CD8-positive, alpha-beta memory T cell (primary cell): Measurements from ENCODE around the gene ZNF148. TPM values are rescaled to one million over a fixed set of nuclear protein-coding genes. Genes with fewer than 3 reads are reported as not detected.

Source experiments
- CTCF ChIA-PET: fragments of 350-600 bp; sonication (Branson Sonifier 250); formaldehyde crosslinking; loops from one replicate; lab custom pipeline; 2021; ENCODE audit warnings: antibody characterized with exemption; lab: Charles Lee
- POLR2A ChIA-PET: fragments of 350-600 bp; sonication (Branson Sonifier 250); formaldehyde crosslinking; loops from one replicate; lab custom pipeline; 2021; ENCODE audit warnings: antibody characterized with exemption; lab: Charles Lee
- DNase-seq, 5 donors: peaks; one replicate each; pipeline versions ENCODE4 v3.0.0 to v3.0.0-alpha.2; 2020 to 2022; ENCODE audit warnings: mixed read lengths in 1 of 5
- H3K27ac ChIP-seq: one replicate; pipeline ENCODE4 v1.7.0; 2013; ENCODE audit warnings: low read depth, mild to moderate bottlenecking, low read length, moderate library complexity
- H3K27me3 ChIP-seq: 2 replicates; pipeline ENCODE4 v1.7.0; 2013; ENCODE audit warnings: low read length, mild to moderate bottlenecking; ENCODE audit not compliant: insufficient read depth, poor library complexity, severe bottlenecking
- H3K36me3 ChIP-seq: 2 replicates; pipeline ENCODE4 v1.7.0; 2013; ENCODE audit warnings: mild to moderate bottlenecking, low read length, moderate library complexity; ENCODE audit not compliant: insufficient read depth
- H3K4me1 ChIP-seq: 2 replicates; pipeline ENCODE4 v1.7.0; 2013; ENCODE audit warnings: mild to moderate bottlenecking, low read length, moderate library complexity; ENCODE audit not compliant: insufficient read depth
- H3K4me3 ChIP-seq: 2 replicates; pipeline ENCODE4 v1.7.0; 2013; ENCODE audit warnings: mild to moderate bottlenecking, low read length
- H3K9me3 ChIP-seq: 2 replicates; pipeline ENCODE4 v1.7.0; 2013; ENCODE audit warnings: mild to moderate bottlenecking, low read length
- H3K27ac Mint-ChIP-seq, 8 donors: one replicate each; pipeline ENCODE4 v1.8.0; 2020 to 2021; ENCODE audit warnings: mixed read lengths in 8 of 8, mild to moderate bottlenecking in 6 of 8, inconsistent platforms in 3 of 8, moderate library complexity in 3 of 8
- H3K27me3 Mint-ChIP-seq, 2 donors: one replicate each; pipeline ENCODE4 v1.8.0; 2020 to 2021; ENCODE audit warnings: mixed read lengths in 2 of 2, mild to moderate bottlenecking in 1 of 2, moderate library complexity in 1 of 2
- H3K36me3 Mint-ChIP-seq, 3 donors: one replicate each; pipeline ENCODE4 v1.8.0; 2020 to 2021; ENCODE audit warnings: mixed read lengths in 3 of 3, inconsistent platforms in 1 of 3, mild to moderate bottlenecking in 1 of 3
- H3K4me1 Mint-ChIP-seq, 3 donors: one replicate each; pipeline ENCODE4 v1.8.0; 2020 to 2021; ENCODE audit warnings: mixed read lengths in 3 of 3, inconsistent platforms in 1 of 3, mild to moderate bottlenecking in 1 of 3
- H3K4me3 Mint-ChIP-seq, 7 donors: one replicate each; pipeline ENCODE4 v1.8.0; 2020 to 2021; ENCODE audit warnings: mixed read lengths in 7 of 7, mild to moderate bottlenecking in 6 of 7, moderate library complexity in 4 of 7, inconsistent platforms in 2 of 7
- H3K9me3 Mint-ChIP-seq, 5 donors: one replicate each; pipeline ENCODE4 v1.8.0; 2020 to 2022; ENCODE audit warnings: mixed read lengths in 5 of 5, mild to moderate bottlenecking in 3 of 5, moderate library complexity in 2 of 5, inconsistent platforms in 1 of 5
- polyA plus RNA-seq: library from polyadenylated mRNA; unstranded; fragments of 300-500 nt; fragmentation: Illumina TruSeq; gene quantifications from one replicate; pipeline ENCODE4 v1.2.3, GENCODE V29; 2021
- total RNA-seq, 2 experiments: library from RNA; stranded (reverse); gene quantifications; one replicate each; pipeline ENCODE4 v1.2.3, GENCODE V29; 2021

ZNF148 gene
- total and polyA plus RNA-seq, 3 experiments from 2014 or later, result 35.4 to 69.6 (median 39.3) TPM

DNA sequence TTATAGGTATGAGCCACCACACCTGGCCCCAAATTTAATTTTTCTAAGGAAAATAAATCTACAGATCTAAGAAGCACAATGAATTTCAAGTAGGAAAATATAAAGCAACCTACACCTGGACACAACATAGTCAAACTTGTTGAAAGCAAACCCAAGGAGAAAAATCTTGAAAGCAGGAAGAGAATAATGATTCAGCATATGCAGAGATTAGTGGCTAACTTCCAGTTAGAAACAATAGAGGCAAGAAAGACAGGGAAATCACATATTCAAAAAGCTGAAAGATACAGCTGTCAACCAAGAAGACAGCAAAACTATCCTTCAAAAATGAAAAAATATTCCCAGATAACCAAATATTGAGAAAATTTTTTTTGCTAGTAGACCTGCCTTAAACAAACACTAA lies 49.4 kb downstream of the ZNF148 start:
- CTCF ChIA-PET, result no interaction called here

DNA sequence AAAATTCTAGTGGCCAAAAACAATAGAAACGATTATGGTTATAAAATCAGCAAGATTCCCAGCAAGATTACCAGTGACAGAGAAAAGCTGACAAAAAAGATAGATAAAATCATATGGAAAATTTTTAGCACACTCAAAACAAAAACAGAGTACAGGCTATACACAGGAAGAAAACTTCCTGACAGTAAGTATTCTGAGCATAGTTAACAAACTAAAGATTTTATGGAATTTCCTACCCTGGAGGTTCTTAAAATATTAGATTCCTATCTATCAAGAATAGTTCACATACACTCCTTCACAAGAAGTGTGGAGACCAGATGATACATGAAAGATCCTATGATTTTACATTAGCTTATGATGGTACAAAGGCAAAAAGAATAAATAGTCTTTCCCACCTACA lies 50.8 kb downstream of the ZNF148 start:
- ChIA-PET POLR2A (no interaction called here), CTCF (no interaction called here)
- no peaks in the 10 kb centered on the region for H3K36me3 ChIP-seq
- H3K4me1 ChIP-seq, result no peaks in the 10 kb centered on the region
- no peaks in the 10 kb centered on the region for H3K27me3 ChIP-seq
- DNase-seq, result no peak
- Mint-ChIP-seq H3K27me3 (no peaks in the 10 kb centered on the region), H3K36me3 (peaks cover 18 to 60% (median 23%) of the 10 kb centered on the region in 3 donors), H3K27ac (no peak overlapping the region), H3K9me3 (peaks cover 7 to 13% (median 9%) of the 10 kb centered on the region in 5 donors), H3K4me3 (no peak overlapping the region), H3K4me1 (peaks cover 10 to 15% (median 10%) of the 10 kb centered on the region in 3 donors)
- no peaks in the 10 kb centered on the region for H3K9me3 ChIP-seq
- H3K27ac ChIP-seq, result no peak overlapping the region
- H3K4me3 ChIP-seq, result no peak overlapping the region

More for the DNA sequence above, 49.4 kb downstream of the ZNF148 start:
- Mint-ChIP-seq H3K4me3 (no peak overlapping the region), H3K4me1 (peaks cover 5 to 12% (median 10%) of the 10 kb centered on the region in 3 donors), H3K27me3 (no peaks in the 10 kb centered on the region), H3K36me3 (peaks cover 22 to 63% (median 23%) of the 10 kb centered on the region in 3 donors), H3K9me3 (peaks cover 7 to 13% (median 9%) of the 10 kb centered on the region in 5 donors), H3K27ac (peak overlapping the region in 1 of 8 donors; percentile 32)
- H3K9me3 ChIP-seq, result no peaks in the 10 kb centered on the region
- no peak overlapping the region for H3K27ac ChIP-seq
- no peaks in the 10 kb centered on the region for H3K27me3 ChIP-seq
- no peak for DNase-seq
- no peaks in the 10 kb centered on the region for H3K4me1 ChIP-seq
- no peak overlapping the region for H3K4me3 ChIP-seq
- POLR2A ChIA-PET, result no interaction called here
- H3K36me3 ChIP-seq, result no peaks in the 10 kb centered on the region

DNA sequence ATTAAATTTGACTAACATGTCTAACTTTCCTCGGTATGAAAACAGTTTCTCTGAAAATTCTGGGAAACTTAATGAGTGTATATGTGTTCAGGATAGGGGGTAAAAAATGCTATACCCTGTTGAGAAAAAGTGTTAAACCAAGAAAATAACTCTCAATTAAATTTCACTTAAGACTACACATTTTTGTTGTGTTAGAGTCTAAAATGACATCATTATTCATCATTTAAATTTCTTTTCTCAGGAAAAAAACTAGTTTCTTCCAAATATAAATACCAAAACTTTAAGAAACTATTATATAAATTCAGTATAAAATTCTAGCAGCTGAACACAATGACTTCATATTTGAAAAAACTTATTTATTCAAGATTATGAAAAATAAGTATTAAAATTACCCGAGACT lies 52.2 kb downstream of the ZNF148 start:
- no peak overlapping the region for H3K4me3 ChIP-seq
- no peak overlapping the region for H3K27ac Mint-ChIP-seq
- H3K4me3 Mint-ChIP-seq, result no peak overlapping the region
- H3K27me3 ChIP-seq, result no peaks in the 10 kb centered on the region
- ChIA-PET CTCF (no interaction called here), POLR2A (no interaction called here)
- DNase-seq, result no peak
- no peak overlapping the region for H3K27ac ChIP-seq
- H3K27me3 Mint-ChIP-seq, result no peaks in the 10 kb centered on the region
- H3K4me1 Mint-ChIP-seq, result peaks cover 9 to 19% (median 13%) of the 10 kb centered on the region in 3 donors
- peaks cover 7 to 13% (median 9%) of the 10 kb centered on the region in 5 donors for H3K9me3 Mint-ChIP-seq
- no peaks in the 10 kb centered on the region for H3K9me3 ChIP-seq
- H3K36me3 Mint-ChIP-seq, result peaks cover 18 to 57% (median 23%) of the 10 kb centered on the region in 3 donors
- H3K4me1 ChIP-seq, result no peaks in the 10 kb centered on the region
- no peaks in the 10 kb centered on the region for H3K36me3 ChIP-seq

DNA sequence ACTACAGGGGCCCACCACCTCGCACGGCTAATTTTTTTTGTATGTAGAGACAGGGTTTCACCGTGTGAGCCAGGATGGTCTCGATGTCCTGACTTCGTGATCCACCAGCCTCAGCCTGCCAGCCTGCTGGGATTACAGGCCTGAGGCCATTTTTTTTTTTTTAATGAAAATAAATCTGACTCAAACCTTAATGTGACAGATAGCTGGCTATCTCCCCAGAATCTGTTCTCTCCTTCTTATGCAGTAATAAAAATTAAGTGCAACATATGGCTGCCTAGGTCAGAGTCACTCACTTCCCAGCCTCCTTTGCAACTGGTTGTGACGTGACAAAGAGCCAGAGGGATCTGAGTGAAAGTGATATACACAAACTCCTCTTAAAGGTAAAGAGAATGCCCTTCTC lies 53.0 kb downstream of the ZNF148 start:
- Mint-ChIP-seq H3K4me3 (no peak overlapping the region), H3K27me3 (no peaks in the 10 kb centered on the region), H3K36me3 (peaks cover 16 to 53% (median 21%) of the 10 kb centered on the region in 3 donors), H3K27ac (peak overlapping the region in 1 of 8 donors; percentile 32), H3K4me1 (peaks cover 8 to 18% (median 13%) of the 10 kb centered on the region in 3 donors), H3K9me3 (peaks cover 7 to 13% (median 9%) of the 10 kb centered on the region in 5 donors)
- Histone ChIP-seq H3K36me3 (no peaks in the 10 kb centered on the region), H3K27ac (no peak overlapping the region), H3K9me3 (no peaks in the 10 kb centered on the region), H3K4me1 (no peaks in the 10 kb centered on the region), H3K4me3 (no peak overlapping the region), H3K27me3 (no peaks in the 10 kb centered on the region)
- no peak for DNase-seq
- ChIA-PET CTCF (no interaction called here), POLR2A (no interaction called here)

DNA sequence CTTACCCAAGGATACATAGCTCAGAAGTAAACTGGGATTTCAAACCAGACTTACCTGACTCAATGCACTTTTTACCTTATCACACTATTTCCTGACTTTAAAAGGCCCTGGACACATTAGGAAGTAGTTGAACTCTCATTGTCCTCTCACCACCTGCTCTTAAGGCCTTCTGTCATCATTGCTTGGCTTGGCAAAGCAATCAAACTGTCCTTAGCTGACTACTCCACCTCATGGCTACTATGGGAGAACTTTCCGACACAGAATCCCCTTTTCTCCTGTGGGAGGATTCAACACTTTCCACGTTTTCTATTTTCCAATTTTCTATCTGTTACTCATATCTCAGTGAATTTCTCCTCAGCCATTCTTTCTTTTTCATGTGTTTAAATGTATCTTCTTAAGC lies 55.4 kb downstream of the ZNF148 start:
- Histone ChIP-seq H3K9me3 (no peaks in the 10 kb centered on the region), H3K4me1 (no peaks in the 10 kb centered on the region), H3K36me3 (no peaks in the 10 kb centered on the region), H3K27ac (no peak overlapping the region), H3K27me3 (no peaks in the 10 kb centered on the region), H3K4me3 (no peak overlapping the region)
- ChIA-PET POLR2A (no interaction called here), CTCF (no interaction called here)
- no peak overlapping the region for H3K4me3 Mint-ChIP-seq
- peak overlapping the region in 4 of 8 donors; percentile 4 to 31 (median 30) for H3K27ac Mint-ChIP-seq
- peaks cover 9 to 20% (median 18%) of the 10 kb centered on the region in 3 donors for H3K4me1 Mint-ChIP-seq
- DNase-seq, result no peak
- peaks cover 2 to 46% (median 11%) of the 10 kb centered on the region in 3 donors for H3K36me3 Mint-ChIP-seq
- no peaks in the 10 kb centered on the region for H3K27me3 Mint-ChIP-seq
- peaks cover 0 to under 1% (median 0%) of the 10 kb centered on the region in 5 donors for H3K9me3 Mint-ChIP-seq

DNA sequence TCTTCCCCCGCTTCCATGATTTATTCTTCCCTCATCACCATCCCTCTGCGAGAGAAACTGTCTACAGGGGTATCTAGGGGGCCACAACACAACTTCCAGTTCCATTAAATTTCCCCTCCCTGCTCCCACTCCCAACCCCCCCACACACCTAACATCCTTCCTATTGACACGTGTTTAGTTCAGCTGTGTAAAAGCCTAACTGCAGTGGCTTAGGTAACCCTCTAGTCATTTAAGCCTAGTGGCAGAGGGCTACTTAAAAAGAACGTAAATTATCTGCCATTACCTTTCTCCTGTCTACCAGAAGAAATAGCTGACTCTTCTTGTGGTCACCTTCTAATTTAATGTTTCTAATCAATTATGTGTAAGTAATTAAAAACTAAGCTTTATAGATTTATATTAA lies 56.3 kb downstream of the ZNF148 start:
- Histone ChIP-seq H3K27ac (no peak overlapping the region), H3K27me3 (no peaks in the 10 kb centered on the region), H3K4me3 (no peak overlapping the region), H3K9me3 (no peaks in the 10 kb centered on the region), H3K36me3 (no peaks in the 10 kb centered on the region), H3K4me1 (no peaks in the 10 kb centered on the region)
- no peak overlapping the region for H3K4me3 Mint-ChIP-seq
- H3K4me1 Mint-ChIP-seq, result peaks cover 7 to 25% (median 16%) of the 10 kb centered on the region in 3 donors
- CTCF ChIA-PET, result no interaction called here
- no peaks in the 10 kb centered on the region for H3K9me3 Mint-ChIP-seq
- H3K36me3 Mint-ChIP-seq, result peaks cover 0 to 45% (median 9%) of the 10 kb centered on the region in 3 donors
- H3K27ac Mint-ChIP-seq, result peak overlapping the region in 1 of 8 donors; percentile 26
- DNase-seq, result no peak
- POLR2A ChIA-PET, result no interaction called here
- no peaks in the 10 kb centered on the region for H3K27me3 Mint-ChIP-seq

DNA sequence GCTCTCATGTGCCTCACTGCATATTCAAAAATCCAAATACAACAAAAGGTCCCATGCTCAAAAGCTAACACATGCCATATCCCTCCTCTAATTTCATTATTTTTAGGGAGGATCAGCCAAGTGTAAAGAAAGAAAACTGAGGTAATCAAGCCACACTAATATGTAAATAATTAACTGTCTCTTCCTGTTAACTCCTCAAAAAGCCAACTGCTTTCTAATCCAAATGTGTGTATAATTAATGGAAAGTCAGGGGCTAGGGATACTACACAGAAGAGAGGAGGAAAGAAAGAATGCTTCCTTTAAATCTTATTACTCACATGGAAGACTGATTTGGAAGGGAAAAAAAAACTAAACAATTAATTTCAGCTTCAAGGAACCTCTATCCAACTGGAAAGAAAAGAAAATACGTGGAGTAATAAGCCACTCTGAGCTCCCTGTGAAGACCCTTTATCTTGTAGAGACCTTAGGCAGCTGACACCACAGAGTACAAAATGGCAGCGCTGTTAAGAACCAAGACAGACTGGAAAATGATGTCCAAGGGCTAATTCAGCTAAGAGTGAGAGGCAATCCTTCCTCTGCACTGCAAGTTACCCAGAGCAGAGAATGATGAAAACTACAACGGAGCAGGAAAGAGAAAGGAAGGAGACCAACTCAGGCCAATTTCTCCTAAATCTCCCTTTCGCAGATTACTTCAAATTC lies 56.8 kb downstream of the ZNF148 start:
- no peaks in the 10 kb centered on the region for H3K9me3 Mint-ChIP-seq
- Histone ChIP-seq H3K4me1 (no peaks in the 10 kb centered on the region), H3K27ac (no peak overlapping the region), H3K27me3 (no peaks in the 10 kb centered on the region), H3K4me3 (no peak overlapping the region), H3K36me3 (no peaks in the 10 kb centered on the region), H3K9me3 (no peaks in the 10 kb centered on the region)
- no peak overlapping the region for H3K4me3 Mint-ChIP-seq
- CTCF ChIA-PET, result no interaction called here
- peaks cover 0 to 41% (median 9%) of the 10 kb centered on the region in 3 donors for H3K36me3 Mint-ChIP-seq
- H3K27ac Mint-ChIP-seq, result peak overlapping the region in 4 of 8 donors; percentile 11 to 72 (median 36)
- POLR2A ChIA-PET, result no interaction called here
- no peaks in the 10 kb centered on the region for H3K27me3 Mint-ChIP-seq
- DNase-seq, result no peak
- peaks cover 9 to 27% (median 18%) of the 10 kb centered on the region in 3 donors for H3K4me1 Mint-ChIP-seq

DNA sequence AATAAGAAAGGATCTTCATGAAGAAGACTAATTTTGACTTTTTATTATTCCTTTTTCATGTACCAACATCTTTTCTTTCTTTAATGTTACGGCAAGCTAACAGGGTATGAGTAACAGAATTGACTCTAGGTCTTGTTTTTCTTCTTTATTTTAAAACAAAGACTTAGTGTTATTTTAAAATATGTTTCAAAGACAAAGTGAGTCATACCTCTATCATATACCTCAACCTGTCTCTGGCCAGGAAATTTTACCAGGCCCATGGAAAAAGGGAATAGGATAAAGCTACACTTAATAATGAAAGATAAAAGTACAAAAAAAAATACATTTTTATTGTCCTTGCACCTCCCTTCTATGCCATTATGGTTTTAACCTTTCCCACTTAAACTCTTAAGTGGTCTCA lies 57.4 kb downstream of the ZNF148 start:
- H3K27me3 Mint-ChIP-seq, result no peaks in the 10 kb centered on the region
- ChIA-PET POLR2A (no interaction called here), CTCF (no interaction called here)
- H3K4me3 Mint-ChIP-seq, result no peak overlapping the region
- Histone ChIP-seq H3K27me3 (no peaks in the 10 kb centered on the region), H3K4me3 (no peak overlapping the region), H3K4me1 (no peaks in the 10 kb centered on the region), H3K36me3 (no peaks in the 10 kb centered on the region), H3K27ac (no peak overlapping the region), H3K9me3 (no peaks in the 10 kb centered on the region)
- peak overlapping the region in 3 of 8 donors; percentile 11 to 72 (median 48) for H3K27ac Mint-ChIP-seq
- no peak for DNase-seq
- H3K36me3 Mint-ChIP-seq, result peaks cover 0 to 41% (median 11%) of the 10 kb centered on the region in 3 donors
- H3K4me1 Mint-ChIP-seq, result peaks cover 10 to 31% (median 21%) of the 10 kb centered on the region in 3 donors
- no peaks in the 10 kb centered on the region for H3K9me3 Mint-ChIP-seq
